Colonic mucosa (tissue), 4 donors: ENCODE results near the gene FBLN1. TPM values are rescaled to one million over a fixed set of nuclear protein-coding genes. Genes with fewer than 3 reads are reported as not detected.

Experiments
- DNase-seq: peaks from one replicate; pipeline ENCODE4 v3.0.0-alpha.2; 2020
- H3K27ac ChIP-seq: fragments of 200-600 bp; one replicate; pipeline ENCODE4 v1.8.0; 2021
- H3K27me3 ChIP-seq: fragments of 200-600 bp; one replicate; pipeline ENCODE4 v1.8.0; 2021
- H3K36me3 ChIP-seq: fragments of 200-600 bp; one replicate; pipeline ENCODE4 v1.8.0; 2021
- H3K4me1 ChIP-seq: fragments of 200-600 bp; one replicate; pipeline ENCODE4 v1.8.0; 2021; ENCODE audit warnings: mild to moderate bottlenecking
- H3K4me3 ChIP-seq: fragments of 200-600 bp; one replicate; pipeline ENCODE4 v1.8.0; 2021
- H3K9ac ChIP-seq, 2 donors: one replicate each; pipeline ENCODE4 v1.7.0; 2013; ENCODE audit warnings: control low read depth in 2 of 2, low read depth in 2 of 2, low read length in 2 of 2
- H3K9me3 ChIP-seq: fragments of 200-600 bp; one replicate; pipeline ENCODE4 v1.8.0; 2021
- intact Hi-C: fragments of 100-400 bp; cut with DNase I; formaldehyde crosslinking; loops from one replicate; pipeline ENCODE4 v1.14.1; 2022
- total RNA-seq, 2 donors: library from RNA; stranded (reverse); fragmentation: NEBNext Ultra II Directional in 1 of 2; extraction: Animal tissue kit (Norgen Biotek cat#: 25700) in 1 of 2; gene quantifications; one replicate each; pipeline ENCODE4 v1.2.1, GENCODE V29; 2021
- TF ChIP-seq, protein P1 (sequence below): fragments of 200-600 bp; IDR thresholded peaks from one replicate; pipeline ENCODE4 v1.8.0; 2022; ENCODE audit warnings: antibody characterized with exemption, mild to moderate bottlenecking
- donor health status: healthy.
- donor health status: DM: no; HTN: no; CAD: no.
- donor health status: DM: no; HTN: no; CAD: no.

FBLN1 gene
- total RNA-seq, 2 donors from 2014 or later: 41.6 to 65.5 TPM

DNA sequence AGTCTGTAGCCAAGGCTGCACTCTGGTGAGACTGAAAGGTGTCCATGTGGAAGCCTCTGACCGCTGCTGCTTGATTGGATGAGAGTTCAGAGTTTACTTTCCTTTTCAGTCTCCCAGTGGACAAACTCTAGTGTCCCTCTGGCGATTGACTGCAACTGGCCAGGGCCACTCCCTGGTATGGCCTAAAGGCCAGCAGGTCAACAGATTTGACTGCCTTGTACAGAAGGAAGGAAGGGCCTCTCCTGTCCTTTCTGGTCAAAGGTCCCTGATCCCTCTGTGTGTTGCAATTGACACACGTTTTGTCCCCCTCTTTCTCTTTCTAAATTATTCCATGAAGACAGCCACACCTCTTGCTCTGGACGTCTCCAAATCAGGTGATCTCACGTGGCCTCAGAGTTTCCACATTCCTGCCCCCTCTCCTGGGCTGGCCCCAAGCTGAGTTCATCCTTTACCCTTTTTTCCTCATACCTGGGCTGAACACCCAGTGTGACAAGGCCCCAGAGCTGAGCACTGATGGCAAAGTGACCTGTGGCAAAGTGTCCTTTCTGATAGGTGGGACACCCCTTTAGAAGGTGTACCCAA, 18.7 kb upstream of the FBLN1 start:
- Histone ChIP-seq H3K27ac (no peak overlapping the region), H3K4me3 (no peak overlapping the region), H3K36me3 (no peaks in the 10 kb centered on the region), H3K9me3 (no peaks in the 10 kb centered on the region), H3K9ac (no peak overlapping the region), H3K4me1 (no peaks in the 10 kb centered on the region), H3K27me3 (no peaks in the 10 kb centered on the region)
- TF ChIP-seq, protein P1, sequence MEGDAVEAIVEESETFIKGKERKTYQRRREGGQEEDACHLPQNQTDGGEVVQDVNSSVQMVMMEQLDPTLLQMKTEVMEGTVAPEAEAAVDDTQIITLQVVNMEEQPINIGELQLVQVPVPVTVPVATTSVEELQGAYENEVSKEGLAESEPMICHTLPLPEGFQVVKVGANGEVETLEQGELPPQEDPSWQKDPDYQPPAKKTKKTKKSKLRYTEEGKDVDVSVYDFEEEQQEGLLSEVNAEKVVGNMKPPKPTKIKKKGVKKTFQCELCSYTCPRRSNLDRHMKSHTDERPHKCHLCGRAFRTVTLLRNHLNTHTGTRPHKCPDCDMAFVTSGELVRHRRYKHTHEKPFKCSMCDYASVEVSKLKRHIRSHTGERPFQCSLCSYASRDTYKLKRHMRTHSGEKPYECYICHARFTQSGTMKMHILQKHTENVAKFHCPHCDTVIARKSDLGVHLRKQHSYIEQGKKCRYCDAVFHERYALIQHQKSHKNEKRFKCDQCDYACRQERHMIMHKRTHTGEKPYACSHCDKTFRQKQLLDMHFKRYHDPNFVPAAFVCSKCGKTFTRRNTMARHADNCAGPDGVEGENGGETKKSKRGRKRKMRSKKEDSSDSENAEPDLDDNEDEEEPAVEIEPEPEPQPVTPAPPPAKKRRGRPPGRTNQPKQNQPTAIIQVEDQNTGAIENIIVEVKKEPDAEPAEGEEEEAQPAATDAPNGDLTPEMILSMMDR: no peak
- intact Hi-C loops: no loop called here
- DNase-seq: no peak

DNA sequence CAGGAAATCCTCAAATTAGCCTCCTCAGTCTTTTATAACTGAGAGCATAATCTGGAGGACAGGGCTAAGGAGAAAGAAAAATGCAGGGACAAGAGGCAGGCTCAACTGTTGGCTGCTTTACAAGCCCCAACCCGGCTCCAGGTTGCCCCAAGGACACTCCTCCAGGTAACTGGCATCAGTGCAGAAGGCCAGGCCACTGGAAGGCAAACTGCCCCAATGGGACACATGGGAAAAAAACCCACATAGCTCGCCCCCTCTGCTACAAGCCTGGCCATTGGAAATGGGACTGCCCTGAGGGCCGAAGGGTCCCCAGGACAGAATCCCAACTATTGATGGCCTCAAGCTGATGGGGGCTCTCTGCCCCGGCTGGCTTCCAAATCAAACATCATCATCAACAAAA, 17.9 kb upstream of the FBLN1 start:
- no peaks in the 10 kb centered on the region for H3K4me1 ChIP-seq
- intact Hi-C loops: no loop called here
- no peaks in the 10 kb centered on the region for H3K9me3 ChIP-seq
- TF ChIP-seq, protein P1: no peak
- H3K27me3 ChIP-seq: no peaks in the 10 kb centered on the region
- no peak overlapping the region for H3K4me3 ChIP-seq
- no peak overlapping the region for H3K27ac ChIP-seq
- H3K9ac ChIP-seq: no peak overlapping the region
- no peak for DNase-seq
- no peaks in the 10 kb centered on the region for H3K36me3 ChIP-seq

DNA sequence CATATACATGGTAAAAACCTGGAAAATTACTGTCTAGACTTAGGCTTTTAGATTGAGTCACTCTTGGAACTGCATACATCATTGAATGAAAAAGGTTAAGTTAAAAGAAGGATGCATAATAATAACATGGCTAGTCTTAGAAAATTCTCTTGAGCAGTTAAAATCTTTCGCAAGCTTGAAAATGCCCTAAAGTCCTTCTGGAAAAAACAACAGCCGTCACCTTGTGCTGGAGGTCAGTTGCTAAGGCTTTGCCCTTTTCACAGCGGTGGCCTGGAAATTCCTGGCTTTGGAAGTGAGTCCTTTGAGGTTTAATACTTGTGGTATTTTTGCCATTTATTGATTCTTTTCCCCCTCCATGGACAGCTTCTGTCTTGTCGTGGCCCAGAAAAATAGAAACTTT, 17.4 kb upstream of the FBLN1 start:
- Histone ChIP-seq H3K36me3 (no peaks in the 10 kb centered on the region), H3K9me3 (no peaks in the 10 kb centered on the region)
- no peak for DNase-seq

DNA sequence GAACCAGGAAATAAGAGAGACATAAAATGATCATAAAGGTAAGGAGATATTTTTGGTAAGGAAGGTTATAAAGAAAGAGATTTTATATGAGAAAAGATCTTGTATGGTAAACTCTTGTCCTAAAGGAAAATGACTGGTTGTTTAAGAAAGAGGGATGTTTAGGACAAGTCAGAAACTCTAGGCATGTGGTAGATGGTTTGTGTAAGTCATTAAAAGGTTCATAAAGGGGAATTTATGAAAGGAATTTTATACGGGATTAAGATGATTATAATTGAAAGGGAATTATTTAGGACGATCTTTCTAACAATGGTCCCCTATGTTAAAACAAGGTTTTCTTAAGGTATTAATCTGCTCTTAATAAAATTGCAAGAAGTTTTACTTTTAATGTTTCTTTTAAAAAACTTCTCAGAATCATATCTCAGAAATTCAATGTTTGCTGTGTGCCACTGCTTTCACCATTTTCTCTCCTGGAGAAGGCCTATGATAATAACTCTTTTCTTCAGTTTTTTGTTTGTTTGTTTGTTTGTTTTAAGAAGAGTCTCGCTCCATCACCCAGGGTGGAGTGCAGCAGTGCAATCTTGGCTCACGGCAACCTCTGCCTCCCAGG, 13.8 kb upstream of the FBLN1 start:
- H3K36me3 ChIP-seq: no peaks in the 10 kb centered on the region
- no peak overlapping the region for H3K9ac ChIP-seq
- intact Hi-C loops: no loop called here
- no peaks in the 10 kb centered on the region for H3K27me3 ChIP-seq
- H3K9me3 ChIP-seq: no peaks in the 10 kb centered on the region
- no peak overlapping the region for H3K27ac ChIP-seq
- no peaks in the 10 kb centered on the region for H3K4me1 ChIP-seq
- TF ChIP-seq, protein P1: no peak
- DNase-seq: no peak
- no peak overlapping the region for H3K4me3 ChIP-seq

More for the DNA sequence above, 17.4 kb upstream of the FBLN1 start:
- H3K4me3 ChIP-seq: no peak overlapping the region
- no peaks in the 10 kb centered on the region for H3K27me3 ChIP-seq
- intact Hi-C loops: no loop called here
- H3K9ac ChIP-seq: no peak overlapping the region
- H3K27ac ChIP-seq: no peak overlapping the region
- TF ChIP-seq, protein P1: no peak
- H3K4me1 ChIP-seq: no peaks in the 10 kb centered on the region

DNA sequence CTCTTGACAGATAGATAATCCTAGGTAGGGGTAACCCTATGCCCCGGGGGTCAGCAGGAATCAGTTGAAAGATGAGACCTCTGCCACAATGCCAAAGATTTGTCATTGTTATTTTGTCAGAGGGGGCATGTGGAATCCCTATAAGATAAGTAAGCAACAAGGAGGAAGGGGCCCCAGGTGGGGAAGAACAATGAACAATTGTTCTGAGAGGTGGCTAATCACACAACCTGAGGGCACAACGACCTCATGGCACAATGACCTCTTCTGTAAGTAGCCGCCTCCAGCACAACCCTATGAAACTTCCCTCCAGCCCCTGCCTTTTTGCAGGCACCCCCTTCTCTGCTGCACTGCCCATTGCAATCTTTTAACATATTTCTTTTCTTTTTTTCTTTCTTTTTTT, 11.8 kb upstream of the FBLN1 start:
- Histone ChIP-seq H3K27ac (no peak overlapping the region), H3K4me1 (no peaks in the 10 kb centered on the region), H3K27me3 (no peaks in the 10 kb centered on the region), H3K9me3 (no peaks in the 10 kb centered on the region), H3K9ac (no peak overlapping the region), H3K36me3 (no peaks in the 10 kb centered on the region), H3K4me3 (no peak overlapping the region)
- intact Hi-C loops: no loop called here
- TF ChIP-seq, protein P1: no peak
- DNase-seq: no peak
